Measurements from ENCODE around the gene EXOC7.

The EXOC7 gene

DNA sequence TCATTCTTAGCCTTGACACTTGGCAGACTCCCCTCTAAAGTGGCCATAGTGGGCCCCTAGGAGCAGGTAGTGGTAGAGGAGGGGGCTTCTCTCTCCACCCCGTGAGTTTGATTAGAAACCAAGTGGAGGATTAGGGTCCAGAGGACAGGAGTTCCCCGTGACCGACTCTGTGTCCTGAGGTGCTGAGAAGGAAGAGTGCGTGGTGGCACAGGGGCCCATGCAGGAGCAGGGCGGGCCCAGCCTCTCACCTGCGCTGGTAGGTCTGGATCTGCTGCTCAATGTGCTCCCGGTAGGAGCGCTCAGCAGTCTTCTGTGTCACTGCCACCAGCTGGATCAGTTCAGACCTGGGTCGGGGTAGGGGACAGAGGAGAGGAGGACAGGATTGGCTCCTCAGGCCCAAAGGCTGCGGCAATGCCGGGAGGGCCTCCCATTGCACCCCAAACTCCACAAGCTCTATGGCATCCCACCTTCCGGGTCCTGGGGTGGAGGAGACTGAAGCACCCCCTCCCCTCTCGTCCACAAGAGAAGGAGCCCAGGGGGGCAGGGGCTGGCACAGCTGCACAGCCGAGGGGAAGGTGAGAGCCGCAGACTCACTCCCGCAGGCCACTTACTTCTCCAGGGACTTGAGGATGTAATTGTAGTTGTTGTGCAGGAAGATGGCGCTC lies 18.4 kb downstream of the EXOC7 start:
- H3K4me3 ChIP-seq = no peak overlapping the region
- no peak overlapping the region for H3K27ac ChIP-seq
- TF ChIP-seq, protein P1, sequence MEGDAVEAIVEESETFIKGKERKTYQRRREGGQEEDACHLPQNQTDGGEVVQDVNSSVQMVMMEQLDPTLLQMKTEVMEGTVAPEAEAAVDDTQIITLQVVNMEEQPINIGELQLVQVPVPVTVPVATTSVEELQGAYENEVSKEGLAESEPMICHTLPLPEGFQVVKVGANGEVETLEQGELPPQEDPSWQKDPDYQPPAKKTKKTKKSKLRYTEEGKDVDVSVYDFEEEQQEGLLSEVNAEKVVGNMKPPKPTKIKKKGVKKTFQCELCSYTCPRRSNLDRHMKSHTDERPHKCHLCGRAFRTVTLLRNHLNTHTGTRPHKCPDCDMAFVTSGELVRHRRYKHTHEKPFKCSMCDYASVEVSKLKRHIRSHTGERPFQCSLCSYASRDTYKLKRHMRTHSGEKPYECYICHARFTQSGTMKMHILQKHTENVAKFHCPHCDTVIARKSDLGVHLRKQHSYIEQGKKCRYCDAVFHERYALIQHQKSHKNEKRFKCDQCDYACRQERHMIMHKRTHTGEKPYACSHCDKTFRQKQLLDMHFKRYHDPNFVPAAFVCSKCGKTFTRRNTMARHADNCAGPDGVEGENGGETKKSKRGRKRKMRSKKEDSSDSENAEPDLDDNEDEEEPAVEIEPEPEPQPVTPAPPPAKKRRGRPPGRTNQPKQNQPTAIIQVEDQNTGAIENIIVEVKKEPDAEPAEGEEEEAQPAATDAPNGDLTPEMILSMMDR (IDR thresholded peaks at IDR 0.05) = no peak
- no peak for DNase-seq (ENCODE audit: low spot score)

- Histone ChIP-seq H3K27ac (no peak overlapping the region), H3K4me3 (no peak overlapping the region)
- TF ChIP-seq, protein P1 (IDR thresholded peaks at IDR 0.05) = no peak
- DNase-seq (ENCODE audit: low spot score) = no peak
Measured at GRCh38 chr17:76083536-76084182, 19.9 kb downstream of the EXOC7 start.

GRCh38 chr17:76082326-76083251 lies 21.0 kb downstream of the EXOC7 start:
- Histone ChIP-seq H3K27ac (no peak overlapping the region), H3K4me3 (no peak overlapping the region)
- no peak for DNase-seq (ENCODE audit: low spot score)
- TF ChIP-seq, protein P1 (IDR thresholded peaks at IDR 0.05) = no peak

GRCh38 chr17:76081295-76082210 lies 22.0 kb downstream of the EXOC7 start:
- no peak overlapping the region for H3K4me3 ChIP-seq
- H3K27ac ChIP-seq = no peak overlapping the region
- DNase-seq (ENCODE audit: low spot score) = no peak
- TF ChIP-seq, protein P1 (IDR thresholded peaks at IDR 0.05) = no peak

DNA sequence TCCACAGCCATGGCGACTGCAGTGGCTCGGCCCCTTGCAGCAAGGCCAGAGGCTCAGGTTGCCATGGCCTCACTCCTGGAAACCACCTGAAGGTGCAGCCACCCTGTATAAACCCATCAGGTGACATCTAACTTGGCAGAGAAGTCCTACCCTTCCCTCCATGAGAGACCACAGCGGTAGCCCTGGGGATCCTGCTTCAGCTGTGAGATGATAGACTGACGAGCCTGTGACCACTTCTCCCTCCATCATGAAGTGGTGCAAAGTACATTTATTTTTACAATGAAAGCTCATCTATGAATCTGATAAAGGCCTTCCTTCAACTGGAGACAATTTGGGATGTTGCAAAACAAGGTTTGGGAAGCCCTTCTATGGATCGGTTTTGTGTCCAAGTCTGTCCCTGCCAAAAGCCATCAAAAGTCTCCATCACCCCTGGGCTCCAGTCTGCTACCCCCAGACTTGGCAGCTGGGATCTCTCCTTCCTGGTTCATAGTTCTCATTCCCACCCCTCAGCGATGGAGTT lies 22.8 kb downstream of the EXOC7 start:
- TF ChIP-seq, protein P1 (IDR thresholded peaks at IDR 0.05) = no peak
- no peak for DNase-seq (ENCODE audit: low spot score)
- Histone ChIP-seq H3K4me3 (no peak overlapping the region), H3K27ac (no peak overlapping the region)

Data from coronary artery (tissue), 2 donors.